ENCODE measurements around the gene RSPH6A. TPM values are rescaled to one million over a fixed set of nuclear protein-coding genes. Genes with fewer than 3 reads are reported as not detected.

The RSPH6A gene
- total and polyA plus RNA-seq, 3 experiments from 2014 or later = 0.16 to 0.22 TPM; not detected in 1

- DNase-seq = peak in 1 of 5 donors; percentile 12
- POLR2A ChIA-PET = no interaction called here
- Histone ChIP-seq H3K36me3 (ENCODE audit: insufficient read depth, low read length) (peaks cover 47% of the 10 kb centered on the region), H3K4me1 (ENCODE audit: insufficient read depth, low read length) (no peaks in the 10 kb centered on the region), H3K27me3 (ENCODE audit: insufficient read depth, low read length, poor library complexity, severe bottlenecking) (no peaks in the 10 kb centered on the region), H3K4me3 (ENCODE audit: low read length) (no peak overlapping the region), H3K9me3 (ENCODE audit: low read length) (no peaks in the 10 kb centered on the region), H3K27ac (ENCODE audit: low read depth, low read length) (no peak overlapping the region)
- CTCF ChIA-PET = interaction anchor here (0.7 kb wide), 1 partner anchor 11 kb away, joined by 3 read pairs; no protein-coding TSS in a partner anchor
- peaks cover 15 to 84% (median 28%) of the 10 kb centered on the region in 3 donors for H3K36me3 Mint-ChIP-seq
- peaks cover 0 to 3% of the 10 kb centered on the region in 2 donors for H3K27me3 Mint-ChIP-seq
- H3K9me3 Mint-ChIP-seq = peaks cover 0 to 2% (median 0%) of the 10 kb centered on the region in 5 donors
- H3K4me1 Mint-ChIP-seq = no peaks in the 10 kb centered on the region
- no peak overlapping the region for H3K4me3 Mint-ChIP-seq
- no peak overlapping the region for H3K27ac Mint-ChIP-seq
These were observed 19.9 kb upstream of the RSPH6A start for GRCh38 chr19:45834970-45835369.

GRCh38 chr19:45828945-45829344 lies 13.8 kb upstream of the RSPH6A start:
- peaks cover 0 to 3% of the 10 kb centered on the region in 2 donors for H3K27me3 Mint-ChIP-seq
- CTCF ChIA-PET = no interaction called here
- peaks cover 10 to 88% (median 29%) of the 10 kb centered on the region in 3 donors for H3K36me3 Mint-ChIP-seq

DNA sequence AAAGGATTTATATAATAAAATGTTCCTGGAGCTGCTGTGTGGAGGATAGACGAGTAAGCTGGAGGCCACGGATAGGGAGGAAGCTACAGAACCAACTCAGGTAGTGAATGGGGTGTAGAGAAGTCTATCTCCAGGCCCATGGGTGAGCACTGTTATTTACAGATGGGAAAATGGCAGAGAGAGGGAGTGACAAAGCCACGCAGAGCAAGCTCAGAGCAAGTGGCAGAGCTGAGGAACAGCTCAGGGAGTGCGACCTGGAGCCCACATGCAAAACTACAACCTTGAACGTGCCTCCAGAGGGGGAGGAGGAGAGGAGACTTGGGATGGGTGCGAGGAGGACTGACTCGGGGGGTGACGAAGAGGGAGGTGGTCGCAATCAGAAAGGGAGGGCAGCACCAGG lies 13.4 kb upstream of the RSPH6A start:
- Histone ChIP-seq H3K27me3 (ENCODE audit: insufficient read depth, low read length, poor library complexity, severe bottlenecking) (no peaks in the 10 kb centered on the region), H3K27ac (ENCODE audit: low read depth, low read length) (no peak overlapping the region), H3K36me3 (ENCODE audit: insufficient read depth, low read length) (peaks cover 41% of the 10 kb centered on the region), H3K4me3 (ENCODE audit: low read length) (no peak overlapping the region), H3K4me1 (ENCODE audit: insufficient read depth, low read length) (no peaks in the 10 kb centered on the region), H3K9me3 (ENCODE audit: low read length) (no peaks in the 10 kb centered on the region)
- POLR2A ChIA-PET = no interaction called here
- CTCF ChIA-PET = no interaction called here
- Mint-ChIP-seq H3K36me3 (peaks cover 10 to 86% (median 29%) of the 10 kb centered on the region in 3 donors), H3K27ac (peak overlapping the region in 2 of 8 donors; percentile 8 to 70), H3K9me3 (no peaks in the 10 kb centered on the region), H3K4me1 (peaks cover 0 to 2% (median 0%) of the 10 kb centered on the region in 3 donors), H3K4me3 (no peak overlapping the region), H3K27me3 (peaks cover 0 to 3% of the 10 kb centered on the region in 2 donors)
- DNase-seq = no peak

More at GRCh38 chr19:45828945-45829344, 13.8 kb upstream of the RSPH6A start:
- Histone ChIP-seq H3K4me3 (ENCODE audit: low read length) (no peak overlapping the region), H3K27ac (ENCODE audit: low read depth, low read length) (no peak overlapping the region), H3K27me3 (ENCODE audit: insufficient read depth, low read length, poor library complexity, severe bottlenecking) (no peaks in the 10 kb centered on the region), H3K9me3 (ENCODE audit: low read length) (no peaks in the 10 kb centered on the region), H3K36me3 (ENCODE audit: insufficient read depth, low read length) (peaks cover 41% of the 10 kb centered on the region), H3K4me1 (ENCODE audit: insufficient read depth, low read length) (no peaks in the 10 kb centered on the region)
- H3K9me3 Mint-ChIP-seq = no peaks in the 10 kb centered on the region
- peaks cover 0 to 2% (median 0%) of the 10 kb centered on the region in 3 donors for H3K4me1 Mint-ChIP-seq
- no peak for DNase-seq
- H3K27ac Mint-ChIP-seq = peak overlapping the region in 1 of 8 donors; percentile 47
- H3K4me3 Mint-ChIP-seq = no peak overlapping the region
- POLR2A ChIA-PET = no interaction called here

DNA sequence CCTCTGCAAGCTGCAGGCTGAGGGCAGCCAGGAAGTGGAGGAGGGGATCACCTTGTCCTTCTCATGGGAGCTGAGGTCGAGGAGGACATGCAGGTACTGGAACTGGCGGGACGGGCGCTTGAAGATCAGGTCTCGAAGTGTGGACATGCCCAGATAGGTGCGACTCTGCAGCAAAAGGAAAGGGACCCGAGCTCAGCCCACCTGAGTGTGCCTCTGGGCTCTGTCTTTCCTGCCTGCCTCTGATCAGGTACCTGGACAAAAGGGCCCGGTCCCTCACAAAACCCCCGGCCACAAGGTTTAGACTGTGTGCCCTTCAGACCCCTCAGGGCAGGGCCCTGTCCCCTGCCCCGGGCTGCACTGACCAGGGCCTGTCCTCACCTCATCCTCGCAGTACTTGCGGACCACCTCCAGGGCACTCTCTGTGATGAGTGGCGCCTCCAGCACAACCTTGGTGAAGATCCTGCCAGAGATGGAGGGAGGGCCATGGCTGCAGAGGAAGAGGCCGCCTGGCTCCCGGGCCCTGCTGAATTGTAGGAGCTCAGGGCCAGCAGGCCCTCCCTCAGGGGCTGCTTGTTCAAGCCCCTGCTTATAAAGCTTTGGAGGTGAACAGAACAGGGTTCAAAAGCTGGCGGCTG lies 12.5 kb upstream of the RSPH6A start:
- Histone ChIP-seq H3K4me1 (ENCODE audit: insufficient read depth, low read length) (no peaks in the 10 kb centered on the region), H3K27me3 (ENCODE audit: insufficient read depth, low read length, poor library complexity, severe bottlenecking) (no peaks in the 10 kb centered on the region), H3K36me3 (ENCODE audit: insufficient read depth, low read length) (peaks cover 41% of the 10 kb centered on the region), H3K4me3 (ENCODE audit: low read length) (no peak overlapping the region), H3K27ac (ENCODE audit: low read depth, low read length) (no peak overlapping the region), H3K9me3 (ENCODE audit: low read length) (no peaks in the 10 kb centered on the region)
- Mint-ChIP-seq H3K4me3 (no peak overlapping the region), H3K27me3 (peaks cover 0 to 3% of the 10 kb centered on the region in 2 donors), H3K27ac (no peak overlapping the region), H3K36me3 (peaks cover 10 to 91% (median 29%) of the 10 kb centered on the region in 3 donors), H3K9me3 (no peaks in the 10 kb centered on the region), H3K4me1 (peaks cover 0 to 2% (median 0%) of the 10 kb centered on the region in 3 donors)
- no peak for DNase-seq
- ChIA-PET POLR2A (no interaction called here), CTCF (no interaction called here)

DNA sequence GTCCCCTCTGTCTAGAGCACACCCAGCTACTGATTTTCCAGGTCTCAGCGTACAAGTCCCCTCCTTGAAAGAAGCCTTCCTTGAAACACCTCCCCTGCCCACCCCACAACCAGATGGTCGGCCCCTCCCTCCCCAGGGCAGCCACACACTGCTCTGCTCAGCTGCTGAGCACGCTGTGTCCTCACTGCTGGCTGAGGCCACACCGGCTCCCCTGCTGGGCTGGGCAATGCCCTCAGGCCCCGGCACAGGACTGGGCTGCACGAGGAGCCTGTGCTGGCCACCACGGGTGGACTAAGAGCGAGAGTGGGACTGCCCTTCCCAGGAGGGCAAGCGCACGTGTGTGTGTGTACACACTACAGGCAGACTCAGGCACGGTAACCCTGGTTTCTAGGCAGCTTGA lies 11.8 kb upstream of the RSPH6A start:
- DNase-seq = no peak
- Mint-ChIP-seq H3K27me3 (peaks cover 0 to 3% of the 10 kb centered on the region in 2 donors), H3K27ac (no peak overlapping the region), H3K9me3 (no peaks in the 10 kb centered on the region), H3K4me3 (no peak overlapping the region), H3K4me1 (peaks cover 0 to 2% (median 0%) of the 10 kb centered on the region in 3 donors), H3K36me3 (peaks cover 10 to 85% (median 26%) of the 10 kb centered on the region in 3 donors)
- Histone ChIP-seq H3K4me3 (ENCODE audit: low read length) (no peak overlapping the region), H3K4me1 (ENCODE audit: insufficient read depth, low read length) (no peaks in the 10 kb centered on the region), H3K36me3 (ENCODE audit: insufficient read depth, low read length) (peaks cover 35% of the 10 kb centered on the region), H3K27me3 (ENCODE audit: insufficient read depth, low read length, poor library complexity, severe bottlenecking) (no peaks in the 10 kb centered on the region), H3K27ac (ENCODE audit: low read depth, low read length) (no peak overlapping the region), H3K9me3 (ENCODE audit: low read length) (no peaks in the 10 kb centered on the region)
- CTCF ChIA-PET = no interaction called here
- POLR2A ChIA-PET = no interaction called here

- Histone ChIP-seq H3K9me3 (ENCODE audit: low read length) (no peaks in the 10 kb centered on the region), H3K27me3 (ENCODE audit: insufficient read depth, low read length, poor library complexity, severe bottlenecking) (no peaks in the 10 kb centered on the region), H3K36me3 (ENCODE audit: insufficient read depth, low read length) (peaks cover 28% of the 10 kb centered on the region), H3K4me3 (ENCODE audit: low read length) (no peak overlapping the region), H3K4me1 (ENCODE audit: insufficient read depth, low read length) (no peaks in the 10 kb centered on the region), H3K27ac (ENCODE audit: low read depth, low read length) (no peak overlapping the region)
- Mint-ChIP-seq H3K9me3 (no peaks in the 10 kb centered on the region), H3K4me3 (no peak overlapping the region), H3K4me1 (peaks cover 0 to 2% (median 0%) of the 10 kb centered on the region in 3 donors), H3K36me3 (peaks cover 10 to 85% (median 22%) of the 10 kb centered on the region in 3 donors), H3K27me3 (peaks cover 0 to 2% of the 10 kb centered on the region in 2 donors), H3K27ac (no peak overlapping the region)
- ChIA-PET CTCF (no interaction called here), POLR2A (no interaction called here)
- no peak for DNase-seq
These were observed 11.1 kb upstream of the RSPH6A start for GRCh38 chr19:45825917-45826893.

GRCh38 chr19:45825263-45825605 lies 10.1 kb upstream of the RSPH6A start:
- Histone ChIP-seq H3K27ac (ENCODE audit: low read depth, low read length) (no peak overlapping the region), H3K27me3 (ENCODE audit: insufficient read depth, low read length, poor library complexity, severe bottlenecking) (no peaks in the 10 kb centered on the region), H3K9me3 (ENCODE audit: low read length) (no peaks in the 10 kb centered on the region), H3K4me1 (ENCODE audit: insufficient read depth, low read length) (no peaks in the 10 kb centered on the region), H3K4me3 (ENCODE audit: low read length) (no peak overlapping the region), H3K36me3 (ENCODE audit: insufficient read depth, low read length) (peaks cover 24% of the 10 kb centered on the region)
- POLR2A ChIA-PET = no interaction called here
- CTCF ChIA-PET = interaction anchor here (1.3 kb wide), 2 partner anchors 9 to 57 kb away, joined by 3 to 4 read pairs; no protein-coding TSS in a partner anchor
- Mint-ChIP-seq H3K27ac (peak overlapping the region in 1 of 8 donors; percentile 47), H3K4me3 (no peak overlapping the region), H3K36me3 (peaks cover 9 to 82% (median 23%) of the 10 kb centered on the region in 3 donors), H3K9me3 (no peaks in the 10 kb centered on the region), H3K27me3 (no peaks in the 10 kb centered on the region), H3K4me1 (peaks cover 0 to 2% (median 0%) of the 10 kb centered on the region in 3 donors)
- DNase-seq = no peak

All from CD8-positive, alpha-beta memory T cell (primary cell).